ENCODE results near the gene NKAIN4. TPM values are rescaled to one million over a fixed set of nuclear protein-coding genes. Genes with fewer than 3 reads are reported as not detected.

NKAIN4 gene
- polyA plus RNA-seq, 3 donors = 21.8 to 41.3 (median 36.6) TPM

GRCh38 chr20:63249891-63250290 lies 4.4 kb downstream of the NKAIN4 start:
- DNase-seq (ENCODE audit: extremely low read depth in 1 of 11, low read depth in 9 of 11, low spot score in 4 of 11) = no peak

- no peak for DNase-seq (ENCODE audit: extremely low read depth in 1 of 11, low read depth in 9 of 11, low spot score in 4 of 11)
Measured at GRCh38 chr20:63248835-63249591, 5.2 kb downstream of the NKAIN4 start.

GRCh38 chr20:63247671-63248228 lies 6.5 kb downstream of the NKAIN4 start:
- no peak for DNase-seq (ENCODE audit: extremely low read depth in 1 of 11, low read depth in 9 of 11, low spot score in 4 of 11)

GRCh38 chr20:63246490-63247288 lies 7.6 kb downstream of the NKAIN4 start:
- no peak for DNase-seq (ENCODE audit: extremely low read depth in 1 of 11, low read depth in 9 of 11, low spot score in 4 of 11)

- no peak for DNase-seq (ENCODE audit: extremely low read depth in 1 of 11, low read depth in 9 of 11, low spot score in 4 of 11)
Measured at GRCh38 chr20:63244468-63244867, 9.8 kb downstream of the NKAIN4 start.

- no peak for DNase-seq (ENCODE audit: extremely low read depth in 1 of 11, low read depth in 9 of 11, low spot score in 4 of 11)
Measured at GRCh38 chr20:63243604-63244247, 10.5 kb downstream of the NKAIN4 start.

- no peak for DNase-seq (ENCODE audit: extremely low read depth in 1 of 11, low read depth in 9 of 11, low spot score in 4 of 11)
Measured at GRCh38 chr20:63242736-63243135, 11.5 kb downstream of the NKAIN4 start.

GRCh38 chr20:63241272-63241671 lies 13.0 kb downstream of the NKAIN4 start:
- DNase-seq (ENCODE audit: extremely low read depth in 1 of 11, low read depth in 9 of 11, low spot score in 4 of 11) = no peak

GRCh38 chr20:63240004-63240403 lies 14.3 kb downstream of the NKAIN4 start:
- DNase-seq (ENCODE audit: extremely low read depth in 1 of 11, low read depth in 9 of 11, low spot score in 4 of 11) = no peak

- DNase-seq (ENCODE audit: extremely low read depth in 1 of 11, low read depth in 9 of 11, low spot score in 4 of 11) = no peak
Measured at GRCh38 chr20:63239431-63239830, 14.8 kb downstream of the NKAIN4 start.

- DNase-seq (ENCODE audit: extremely low read depth in 1 of 11, low read depth in 9 of 11, low spot score in 4 of 11) = no peak
Measured at GRCh38 chr20:63238514-63239125, 15.6 kb downstream of the NKAIN4 start.

GRCh38 chr20:63238031-63238430 lies 16.2 kb downstream of the NKAIN4 start:
- DNase-seq (ENCODE audit: extremely low read depth in 1 of 11, low read depth in 9 of 11, low spot score in 4 of 11) = no peak

- DNase-seq (ENCODE audit: extremely low read depth in 1 of 11, low read depth in 9 of 11, low spot score in 4 of 11) = no peak
Measured at GRCh38 chr20:63236116-63236837, 18.0 kb downstream of the NKAIN4 start.

- no peak for DNase-seq (ENCODE audit: extremely low read depth in 1 of 11, low read depth in 9 of 11, low spot score in 4 of 11)
Measured at GRCh38 chr20:63235399-63235983, 18.8 kb downstream of the NKAIN4 start, which contains the start of gene BIRC7. Gene BIRC7, plus strand, starts transcription at chr20:63235905. Its CDS starts 192 bp downstream, at chr20:63236097.

- no peak for DNase-seq (ENCODE audit: extremely low read depth in 1 of 11, low read depth in 9 of 11, low spot score in 4 of 11)
Measured at GRCh38 chr20:63234693-63235398, 19.4 kb downstream of the NKAIN4 start.

- DNase-seq (ENCODE audit: extremely low read depth in 1 of 11, low read depth in 9 of 11, low spot score in 4 of 11) = no peak
Measured at GRCh38 chr20:63233924-63234323, 20.3 kb downstream of the NKAIN4 start.

- DNase-seq (ENCODE audit: extremely low read depth in 1 of 11, low read depth in 9 of 11, low spot score in 4 of 11) = no peak
Measured at GRCh38 chr20:63233061-63233344, 21.3 kb downstream of the NKAIN4 start.

All from renal cortex interstitium (tissue), 11 donors.